ENCODE results near the gene ZNF512.

DNA sequence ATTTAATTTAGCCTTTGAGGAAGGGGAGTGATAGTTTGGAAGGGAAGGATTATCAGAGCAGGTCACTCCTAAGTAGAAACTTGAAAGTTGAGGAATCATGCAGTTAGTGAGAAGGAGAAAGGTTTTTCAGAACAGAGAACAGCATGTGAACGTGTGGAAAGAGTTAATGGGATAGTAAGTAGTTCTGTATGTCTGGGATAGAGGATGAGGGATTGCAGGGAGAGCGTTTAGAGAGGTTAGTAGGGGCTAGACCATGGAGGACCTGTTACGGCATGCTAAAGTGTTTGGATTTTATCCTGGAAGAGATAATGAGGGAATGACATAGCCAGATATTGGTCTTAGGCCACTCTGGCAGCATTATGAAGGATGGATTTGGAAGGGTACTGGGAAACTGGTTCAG is 1.8 kb downstream of the ZNF512 start:
- no peak for TF ChIP-seq EHMT2 (IDR thresholded peaks at IDR 0.05; ENCODE audit: low read depth)
- TF ChIP-seq POLR2A (IDR thresholded peaks at IDR 0.05; ENCODE audit: low read length), result no peak
- no peak for TF ChIP-seq CHD4 (IDR thresholded peaks at IDR 0.05; ENCODE audit: borderline replicate concordance)
- TF ChIP-seq, protein P1, sequence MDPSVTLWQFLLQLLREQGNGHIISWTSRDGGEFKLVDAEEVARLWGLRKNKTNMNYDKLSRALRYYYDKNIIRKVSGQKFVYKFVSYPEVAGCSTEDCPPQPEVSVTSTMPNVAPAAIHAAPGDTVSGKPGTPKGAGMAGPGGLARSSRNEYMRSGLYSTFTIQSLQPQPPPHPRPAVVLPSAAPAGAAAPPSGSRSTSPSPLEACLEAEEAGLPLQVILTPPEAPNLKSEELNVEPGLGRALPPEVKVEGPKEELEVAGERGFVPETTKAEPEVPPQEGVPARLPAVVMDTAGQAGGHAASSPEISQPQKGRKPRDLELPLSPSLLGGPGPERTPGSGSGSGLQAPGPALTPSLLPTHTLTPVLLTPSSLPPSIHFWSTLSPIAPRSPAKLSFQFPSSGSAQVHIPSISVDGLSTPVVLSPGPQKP (IDR thresholded peaks at IDR 0.05; ENCODE audit: low read depth, low read length), result no peak
- no peak for TF ChIP-seq RAD21 (conservative IDR thresholded peaks at IDR 0.05 in 1 of 2, IDR thresholded peaks at IDR 0.05 in 1 of 2)
- no peak for TF ChIP-seq EP300 (IDR thresholded peaks at IDR 0.05)
- TF ChIP-seq, protein P2, sequence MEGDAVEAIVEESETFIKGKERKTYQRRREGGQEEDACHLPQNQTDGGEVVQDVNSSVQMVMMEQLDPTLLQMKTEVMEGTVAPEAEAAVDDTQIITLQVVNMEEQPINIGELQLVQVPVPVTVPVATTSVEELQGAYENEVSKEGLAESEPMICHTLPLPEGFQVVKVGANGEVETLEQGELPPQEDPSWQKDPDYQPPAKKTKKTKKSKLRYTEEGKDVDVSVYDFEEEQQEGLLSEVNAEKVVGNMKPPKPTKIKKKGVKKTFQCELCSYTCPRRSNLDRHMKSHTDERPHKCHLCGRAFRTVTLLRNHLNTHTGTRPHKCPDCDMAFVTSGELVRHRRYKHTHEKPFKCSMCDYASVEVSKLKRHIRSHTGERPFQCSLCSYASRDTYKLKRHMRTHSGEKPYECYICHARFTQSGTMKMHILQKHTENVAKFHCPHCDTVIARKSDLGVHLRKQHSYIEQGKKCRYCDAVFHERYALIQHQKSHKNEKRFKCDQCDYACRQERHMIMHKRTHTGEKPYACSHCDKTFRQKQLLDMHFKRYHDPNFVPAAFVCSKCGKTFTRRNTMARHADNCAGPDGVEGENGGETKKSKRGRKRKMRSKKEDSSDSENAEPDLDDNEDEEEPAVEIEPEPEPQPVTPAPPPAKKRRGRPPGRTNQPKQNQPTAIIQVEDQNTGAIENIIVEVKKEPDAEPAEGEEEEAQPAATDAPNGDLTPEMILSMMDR (IDR thresholded peaks at IDR 0.05), result no peak
- no peak for TF ChIP-seq RFX5 (IDR thresholded peaks at IDR 0.05)
- no peak for TF ChIP-seq ZC3H11A (IDR thresholded peaks at IDR 0.05)
- no peak for TF ChIP-seq RCOR1 (IDR thresholded peaks at IDR 0.05; ENCODE audit: low read depth, low read length)
